NCI-H82 (cell line): ENCODE results near the gene RNF220.
A peak's percentile ranks its signal among the peaks of the same experiment; 100 is the strongest.

Experiments
- DNase-seq: peaks from one replicate; lab custom pipeline; 2025; lab: John Stamatoyannopoulos, UW

The RNF220 gene

DNA sequence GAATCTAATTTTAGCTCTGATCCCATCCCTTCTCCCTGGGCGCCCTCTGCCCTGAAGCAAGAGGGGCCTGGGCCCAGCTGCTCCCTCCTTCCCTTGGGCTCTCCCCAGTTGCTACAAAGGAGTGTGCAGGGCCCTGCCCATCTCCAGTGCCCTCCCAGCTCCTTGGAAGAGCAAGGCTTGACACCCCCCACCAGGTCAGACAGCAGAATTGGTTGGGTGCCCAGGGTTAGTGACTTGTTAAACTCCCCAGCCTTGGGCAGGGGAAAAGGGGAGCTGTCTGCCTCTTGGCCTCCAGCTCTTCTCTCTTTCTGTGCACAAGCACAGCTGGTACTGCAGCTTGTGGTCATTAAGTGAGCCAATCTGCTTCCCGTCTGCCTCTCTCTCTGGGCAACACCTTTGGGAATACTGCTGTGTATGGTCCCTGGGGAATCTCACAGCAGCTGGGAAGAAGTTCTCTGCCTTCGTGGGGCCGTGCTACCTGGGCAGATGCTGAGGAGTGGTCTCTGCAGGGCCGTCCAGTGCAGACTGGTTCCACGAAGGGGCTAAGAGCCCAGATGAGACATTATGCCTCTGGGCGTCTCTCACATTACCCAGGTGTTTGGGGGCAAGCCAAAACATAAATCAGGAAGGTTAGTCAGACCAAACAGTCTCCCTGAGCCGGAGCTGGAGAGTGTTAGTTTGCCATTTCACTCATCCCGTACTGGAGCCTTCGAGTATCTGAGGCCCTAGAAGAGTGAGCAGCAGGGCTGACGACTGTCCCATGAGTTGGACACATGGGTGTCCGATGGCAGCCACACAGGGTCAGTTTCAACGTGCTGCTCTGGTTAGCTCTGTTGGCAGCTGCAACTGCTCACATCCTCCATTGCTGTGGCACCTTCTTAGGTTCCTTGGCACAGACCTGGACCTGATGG is 231.9 kb downstream of the RNF220 start:
- peak; percentile 97 for DNase-seq

DNA sequence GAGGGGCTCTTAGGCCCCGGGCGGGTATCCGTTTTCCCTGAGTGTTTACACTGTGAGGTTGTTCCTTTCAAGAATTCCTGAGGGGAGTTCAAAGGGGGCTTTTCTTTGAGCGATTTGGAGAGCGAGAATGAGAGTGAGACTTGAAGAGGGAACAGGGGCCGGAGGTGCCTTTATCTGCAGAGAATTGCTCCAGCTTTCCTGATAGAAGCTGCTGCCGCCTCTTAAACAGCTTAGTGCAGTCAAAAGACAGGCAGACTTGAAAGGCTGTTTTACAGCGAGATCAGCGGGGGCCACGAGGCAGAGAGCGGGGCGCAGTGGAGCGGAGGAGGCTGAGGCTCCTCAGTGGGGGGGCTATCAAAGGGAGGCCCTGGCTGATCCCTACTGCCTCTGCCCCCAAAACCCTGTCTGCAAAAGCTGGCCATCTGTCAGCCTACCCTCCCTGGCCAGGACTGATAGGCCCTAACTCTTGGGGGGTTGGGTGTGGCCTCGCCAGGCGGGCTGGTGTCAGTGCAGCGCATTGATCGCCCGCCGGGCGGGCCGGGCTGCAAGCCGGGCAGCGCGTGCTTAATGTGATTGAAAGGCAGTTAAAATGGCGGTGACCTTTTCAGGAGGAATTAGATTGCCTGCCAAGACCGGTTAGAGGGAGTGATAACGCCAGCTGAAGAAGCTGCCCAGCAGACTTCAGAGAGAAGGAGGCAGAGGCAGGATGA is 232.8 kb downstream of the RNF220 start:
- peak; percentile 93 for DNase-seq

DNA sequence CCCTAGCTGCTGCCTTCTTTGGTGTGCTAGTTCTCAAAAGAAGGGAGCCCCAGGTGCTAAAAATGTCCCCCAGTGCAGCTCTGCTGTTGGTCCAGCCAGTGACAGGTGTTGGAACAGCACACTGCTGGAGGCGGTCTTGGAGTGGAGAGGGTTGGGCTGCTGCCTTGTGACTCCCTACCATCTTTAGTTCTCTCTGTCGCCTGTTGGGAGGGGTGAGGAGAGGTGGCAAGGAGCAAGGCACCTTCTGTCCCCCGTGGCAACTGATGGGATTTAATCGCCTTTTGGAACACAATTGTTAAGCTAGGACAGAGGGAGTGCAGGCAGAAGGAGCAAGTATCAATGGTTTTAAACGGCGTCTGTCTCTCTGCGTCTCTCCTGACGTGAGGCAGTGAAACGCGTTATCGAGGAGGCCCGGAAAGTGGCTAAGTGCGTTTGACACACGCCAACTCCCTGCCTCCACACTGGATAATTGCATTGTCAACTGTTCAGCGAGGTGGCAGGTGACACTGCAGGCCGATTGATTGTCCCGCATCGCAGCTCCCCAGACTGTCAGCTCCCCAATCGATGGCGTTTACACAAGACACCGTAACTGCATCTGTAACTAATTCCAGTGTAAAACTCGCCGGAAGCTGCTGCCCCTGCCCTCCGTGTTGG is 235.3 kb downstream of the RNF220 start:
- peak; percentile 99 for DNase-seq

DNA sequence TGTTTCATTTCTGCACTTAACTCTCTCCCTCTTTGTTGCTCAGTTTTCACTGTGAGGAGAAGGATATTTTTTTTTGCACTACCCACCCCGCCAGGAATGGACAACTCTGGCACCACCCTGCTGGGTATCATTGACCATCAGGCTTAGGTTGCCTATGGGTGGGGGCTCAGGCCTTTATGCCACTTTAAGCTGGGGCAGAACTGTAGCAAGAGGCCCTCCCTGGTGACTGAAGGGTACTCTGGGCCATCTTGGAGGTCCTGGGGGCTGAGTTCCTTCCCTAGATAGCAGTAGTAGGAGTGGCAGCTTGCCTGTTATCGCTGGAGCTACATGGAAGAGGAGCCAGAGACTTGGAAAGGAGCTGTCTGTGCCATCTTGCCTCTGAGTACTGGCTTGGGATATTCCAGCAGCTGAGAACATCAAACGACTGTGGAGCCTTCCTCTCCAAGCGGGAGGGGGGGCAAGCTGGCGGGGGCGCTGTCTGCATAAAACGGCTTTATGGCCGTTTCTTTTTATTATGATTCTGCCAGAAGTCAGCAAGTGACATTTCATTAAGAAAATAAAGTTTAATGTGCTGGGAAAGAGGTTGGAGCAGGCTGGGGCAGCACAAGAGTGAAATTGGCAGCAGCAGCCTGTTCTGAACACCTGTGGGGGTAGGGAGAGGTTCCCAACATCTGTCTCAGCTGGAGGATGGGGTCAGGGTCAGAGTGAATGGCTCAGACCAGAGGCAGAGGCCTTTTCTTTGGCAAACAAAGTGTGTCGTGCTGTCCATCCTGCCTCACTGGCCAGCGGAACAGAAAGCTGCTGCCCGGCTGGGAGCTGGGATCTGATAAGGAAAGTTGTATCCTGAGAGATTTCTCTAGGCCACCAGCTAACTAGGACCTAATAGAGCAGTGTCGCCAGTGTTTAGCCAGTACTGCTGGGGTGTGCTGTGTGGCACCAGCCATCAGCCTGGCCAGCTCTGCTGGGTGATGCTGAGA is 236.4 kb downstream of the RNF220 start:
- DNase-seq, result peak; percentile 18

DNA sequence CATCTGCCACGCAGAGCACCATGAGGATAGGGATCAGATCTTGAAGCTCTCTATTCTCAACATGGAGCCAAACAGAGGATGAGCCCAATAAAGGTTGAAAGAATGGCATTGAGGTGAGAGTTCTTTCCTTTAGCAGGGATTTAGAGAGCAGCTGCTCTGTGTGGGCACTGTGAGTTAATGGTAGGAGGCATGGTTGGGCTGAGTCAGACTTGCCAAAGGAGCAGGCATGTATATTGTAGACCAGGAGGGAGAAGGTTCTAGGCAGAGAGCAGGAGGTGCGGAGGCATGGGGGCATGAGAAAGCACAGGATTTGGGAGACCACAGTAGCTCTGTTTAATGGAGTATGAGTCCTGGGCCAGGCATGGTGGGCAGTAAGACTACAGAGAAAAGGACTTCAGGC is 237.2 kb downstream of the RNF220 start:
- DNase-seq, result no peak

DNA sequence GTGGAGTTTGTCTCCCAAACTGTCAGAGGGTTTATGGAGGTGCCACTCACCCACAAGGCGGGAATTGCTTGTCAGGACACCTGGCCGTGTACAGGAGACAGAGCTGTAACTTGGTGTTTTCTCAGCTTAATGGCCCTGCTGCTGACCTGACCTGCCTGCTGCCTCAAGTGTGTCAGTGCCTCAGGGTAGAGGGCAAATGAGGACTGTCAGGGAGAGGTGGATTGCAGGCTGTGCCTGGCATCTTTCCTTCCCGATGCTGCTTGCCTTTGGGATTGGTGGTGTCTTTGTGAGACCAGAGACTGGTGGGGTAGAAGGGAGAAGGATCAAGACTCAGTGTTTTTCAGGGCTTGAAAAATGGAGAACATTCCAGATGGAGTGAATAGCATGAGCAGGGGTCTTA is 237.9 kb downstream of the RNF220 start:
- no peak for DNase-seq

DNA sequence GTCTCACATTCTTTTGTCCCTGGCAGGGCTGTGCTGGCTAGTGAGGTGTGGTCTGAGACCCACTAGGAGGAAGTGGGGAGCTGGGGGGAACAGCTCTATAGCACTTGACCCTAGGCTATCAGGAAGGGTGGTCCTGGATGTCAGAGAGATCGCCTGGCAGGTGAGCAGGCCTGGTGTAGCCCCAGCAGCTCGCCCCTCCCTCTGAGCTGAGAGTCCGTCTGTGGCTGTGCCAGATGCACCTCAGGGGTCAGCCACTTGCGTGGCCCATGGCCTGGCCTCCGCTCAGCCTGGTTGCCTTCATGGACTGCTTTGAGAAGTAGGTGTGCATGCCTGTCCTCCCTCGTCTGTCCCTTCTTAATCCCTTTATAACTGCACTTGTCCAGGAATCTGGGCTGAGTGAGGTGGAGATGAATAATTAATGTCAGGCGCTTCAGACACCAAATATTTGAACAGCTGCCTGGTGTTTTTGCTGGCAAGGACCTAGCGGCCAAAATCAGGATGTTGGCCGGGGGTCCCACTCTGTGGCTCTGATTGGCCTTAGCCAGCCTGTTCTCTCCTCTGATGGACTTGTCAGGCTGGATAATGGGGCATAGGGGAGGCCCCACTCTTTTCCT is 238.8 kb downstream of the RNF220 start:
- DNase-seq, result no peak

DNA sequence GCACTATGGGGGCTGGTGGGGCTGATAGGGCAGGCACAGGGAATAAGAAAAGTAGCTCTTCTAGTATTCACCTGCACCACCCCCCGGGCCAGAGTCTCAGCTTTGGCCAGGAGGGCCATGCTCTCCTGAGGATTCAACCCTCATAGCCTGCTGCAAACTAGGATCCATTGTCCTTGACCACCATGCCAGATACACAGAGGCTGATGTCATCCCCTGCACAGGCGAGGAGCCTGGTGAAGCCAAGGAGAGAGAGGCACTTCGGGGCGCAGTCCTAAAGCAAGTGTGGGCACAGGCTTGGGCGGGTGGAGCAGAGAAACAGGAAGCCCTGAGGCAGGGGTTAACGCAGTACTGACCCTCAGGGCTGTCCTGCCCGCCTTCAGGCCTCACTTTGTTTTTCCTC is 239.8 kb downstream of the RNF220 start:
- DNase-seq, result no peak

DNA sequence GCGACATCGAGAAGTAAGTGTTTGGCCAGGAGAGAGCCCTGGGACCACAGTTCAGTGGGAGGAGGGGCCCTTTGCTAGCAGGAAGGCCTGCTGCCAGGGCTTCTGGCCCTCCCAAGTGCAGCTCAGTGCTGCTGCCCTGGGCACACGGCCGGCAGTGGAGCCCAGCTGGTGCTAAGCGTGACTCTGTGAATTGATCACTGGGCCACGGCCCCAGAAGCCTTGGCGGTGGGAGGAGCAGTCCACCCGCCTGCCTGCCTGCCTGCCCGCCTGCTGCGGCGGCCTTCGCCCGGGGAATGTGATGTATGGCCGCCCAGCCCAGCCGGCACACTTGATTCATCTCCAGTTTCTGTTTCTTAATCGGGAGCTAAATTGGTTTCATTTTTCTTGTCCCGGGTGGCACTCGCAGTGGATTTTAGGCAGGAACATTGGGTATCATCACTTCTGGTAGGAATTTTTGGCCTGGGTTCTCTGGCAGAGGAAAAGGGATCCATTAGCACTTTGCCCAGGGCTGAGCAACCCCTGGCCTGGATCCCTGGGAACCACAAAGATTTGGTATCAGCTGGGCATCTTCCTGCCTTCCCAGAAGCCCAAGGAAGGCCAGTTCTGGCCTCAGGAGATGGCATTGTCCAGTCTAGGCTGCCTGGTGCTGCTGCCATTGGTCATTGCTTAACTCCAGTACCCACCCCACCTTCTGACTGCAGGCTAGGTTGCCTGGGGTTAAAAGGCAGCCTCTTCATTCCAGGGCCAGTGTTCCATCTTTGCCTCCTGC is 240.6 kb downstream of the RNF220 start:
- no peak for DNase-seq

DNA sequence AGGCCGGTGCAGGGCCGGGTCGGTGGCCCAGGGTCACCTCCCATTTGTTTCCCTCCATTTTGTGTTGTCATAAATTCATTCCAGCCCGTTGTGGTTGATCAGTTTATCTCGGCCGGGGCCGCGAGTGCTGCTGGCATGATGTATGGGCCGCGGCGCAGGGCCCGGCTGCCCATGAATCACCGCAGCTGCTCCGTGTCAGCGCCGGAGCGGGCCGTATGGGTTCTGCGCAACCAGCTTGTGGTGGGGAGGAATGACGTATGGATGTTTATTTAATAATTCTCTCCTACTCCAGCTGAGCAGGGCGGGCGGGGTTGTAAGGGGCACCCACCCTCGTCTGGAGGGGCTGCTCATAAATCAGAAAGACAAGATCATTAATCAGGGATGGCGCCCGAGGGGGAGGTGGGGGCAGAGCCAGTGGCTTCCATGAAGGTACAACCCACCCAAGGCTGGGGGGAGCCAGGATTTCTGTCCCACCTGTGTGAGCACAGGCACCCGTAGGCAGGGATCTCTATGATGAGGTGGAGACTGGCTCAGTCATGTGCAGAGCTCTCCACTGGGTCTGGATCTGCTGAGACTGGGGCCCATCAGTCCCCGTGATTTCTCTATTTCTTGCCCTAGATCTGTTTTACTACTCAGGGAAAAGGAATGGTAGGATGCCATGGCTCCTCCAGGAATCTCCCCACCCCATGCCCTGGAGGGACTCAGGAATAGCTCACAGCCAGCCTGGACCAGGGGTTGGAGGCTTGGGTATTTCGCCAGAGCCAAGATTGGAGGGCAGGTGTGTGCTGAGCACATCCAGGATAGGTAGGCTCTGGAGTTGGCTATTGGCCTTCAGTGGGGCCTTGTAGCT is 241.4 kb downstream of the RNF220 start:
- no peak for DNase-seq

DNA sequence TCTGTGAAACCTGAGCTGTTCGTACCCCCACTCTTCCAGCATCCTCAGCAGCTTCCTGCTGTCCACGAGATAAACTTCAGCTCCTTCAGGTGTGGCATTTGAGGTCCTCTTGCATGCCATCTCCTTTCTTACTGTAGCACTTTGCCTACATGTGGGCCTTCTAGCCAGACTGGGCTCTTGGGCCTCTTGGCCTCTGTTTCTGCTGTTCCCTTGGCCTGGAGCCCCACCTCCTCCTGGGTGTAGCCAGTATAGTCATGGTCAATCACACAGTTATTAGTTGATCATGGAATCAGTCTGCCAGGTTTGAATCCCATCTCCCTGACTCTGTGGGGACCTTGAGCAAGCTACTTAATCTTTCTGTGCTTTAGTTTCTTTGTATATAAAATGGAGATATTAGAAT is 242.8 kb downstream of the RNF220 start:
- no peak for DNase-seq

DNA sequence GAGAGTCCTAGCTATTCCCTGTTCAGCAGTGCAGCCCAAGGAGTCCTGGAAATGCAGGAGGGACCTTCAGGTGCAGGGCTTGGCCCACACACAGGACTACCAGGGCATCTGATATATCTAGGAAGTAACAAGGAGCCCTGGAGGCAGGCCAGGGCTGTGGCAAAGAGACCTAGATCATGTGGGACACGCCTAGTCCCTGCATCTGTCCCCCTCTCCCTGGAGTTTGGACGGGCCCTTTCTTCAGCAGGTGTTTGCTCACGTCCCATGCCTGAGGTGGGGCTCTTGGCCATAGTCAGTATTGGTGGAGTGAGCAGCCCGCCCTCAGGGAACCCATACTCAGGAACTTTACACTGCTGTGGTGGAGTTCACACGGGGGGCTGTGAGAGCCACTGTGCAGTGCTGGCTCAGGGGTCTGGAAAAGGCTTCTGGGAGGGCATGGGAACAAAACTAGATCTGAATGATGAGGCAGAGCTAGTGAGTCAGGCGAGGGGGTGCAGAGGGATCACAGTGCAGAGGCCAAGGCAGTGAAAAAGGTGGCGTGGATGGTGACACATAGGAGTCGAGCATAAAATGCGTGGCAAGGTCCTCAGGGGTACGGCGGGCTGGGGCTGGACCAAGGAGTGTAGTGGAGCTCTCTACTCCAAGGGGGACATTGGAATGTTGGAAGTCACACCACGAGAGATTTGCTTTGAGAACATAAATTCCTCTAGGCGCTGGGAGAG is 243.6 kb downstream of the RNF220 start:
- no peak for DNase-seq

DNA sequence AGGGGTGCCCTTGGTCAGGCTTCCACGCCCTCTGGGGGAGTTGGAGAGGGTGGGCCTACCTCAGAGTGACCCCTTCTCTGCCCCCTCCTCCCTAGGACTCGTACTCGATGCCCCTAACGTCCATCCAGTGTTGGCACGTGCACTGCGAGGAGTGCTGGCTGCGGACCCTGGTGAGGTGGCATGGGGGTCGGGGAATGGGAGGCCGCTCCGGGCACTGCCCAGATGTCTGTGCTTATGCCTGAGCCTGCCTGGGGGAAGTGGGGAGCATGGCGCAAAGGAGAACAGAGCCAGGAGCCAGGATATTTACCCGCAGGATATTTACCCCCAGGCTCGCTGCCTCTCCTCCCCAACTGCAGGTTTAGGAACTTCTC is 244.7 kb downstream of the RNF220 start:
- no peak for DNase-seq

DNA sequence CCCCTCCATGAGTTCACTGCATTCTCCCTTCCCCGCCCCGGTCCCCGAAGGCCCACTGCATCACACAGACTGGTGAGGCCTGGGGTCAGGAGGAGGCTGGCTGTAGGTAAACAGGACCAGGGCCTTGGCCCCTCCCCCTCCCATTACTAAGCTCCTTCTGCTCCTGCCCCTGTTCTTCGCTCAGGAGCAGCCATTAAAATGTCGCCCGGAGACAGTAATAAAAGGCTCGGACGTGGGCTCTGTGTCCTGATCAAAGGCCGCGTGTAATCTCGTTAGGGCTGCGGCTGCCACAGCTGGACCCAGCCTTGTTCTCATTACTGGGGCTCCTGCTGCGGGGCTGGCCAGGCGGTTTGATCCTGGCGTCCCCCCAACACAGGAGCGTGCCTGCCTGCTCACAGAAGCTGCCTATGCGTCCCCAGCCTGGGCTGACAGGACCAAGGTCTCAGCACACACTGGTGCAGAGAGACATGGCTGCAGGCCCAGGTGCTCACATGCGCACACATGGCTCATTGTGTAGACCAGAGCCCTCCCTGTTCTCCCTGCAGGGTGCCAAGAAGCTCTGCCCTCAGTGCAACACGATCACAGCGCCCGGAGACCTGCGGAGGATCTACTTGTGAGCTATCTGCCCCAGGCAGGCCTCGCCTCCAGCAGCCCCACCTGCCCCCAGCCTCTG is 245.2 kb downstream of the RNF220 start:
- peak; percentile 92 for DNase-seq

DNA sequence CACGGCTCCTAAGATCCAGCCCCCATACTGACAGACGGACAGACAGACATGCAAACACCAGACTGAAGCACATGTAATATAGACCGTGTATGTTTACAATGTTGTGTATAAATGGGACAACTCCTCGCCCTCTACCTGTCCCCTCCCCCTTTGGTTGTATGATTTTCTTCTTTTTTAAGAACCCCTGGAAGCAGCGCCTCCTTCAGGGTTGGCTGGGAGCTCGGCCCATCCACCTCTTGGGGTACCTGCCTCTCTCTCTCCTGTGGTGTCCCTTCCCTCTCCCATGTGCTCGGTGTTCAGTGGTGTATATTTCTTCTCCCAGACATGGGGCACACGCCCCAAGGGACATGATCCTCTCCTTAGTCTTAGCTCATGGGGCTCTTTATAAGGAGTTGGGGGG is 246.0 kb downstream of the RNF220 start:
- DNase-seq, result no peak

DNA sequence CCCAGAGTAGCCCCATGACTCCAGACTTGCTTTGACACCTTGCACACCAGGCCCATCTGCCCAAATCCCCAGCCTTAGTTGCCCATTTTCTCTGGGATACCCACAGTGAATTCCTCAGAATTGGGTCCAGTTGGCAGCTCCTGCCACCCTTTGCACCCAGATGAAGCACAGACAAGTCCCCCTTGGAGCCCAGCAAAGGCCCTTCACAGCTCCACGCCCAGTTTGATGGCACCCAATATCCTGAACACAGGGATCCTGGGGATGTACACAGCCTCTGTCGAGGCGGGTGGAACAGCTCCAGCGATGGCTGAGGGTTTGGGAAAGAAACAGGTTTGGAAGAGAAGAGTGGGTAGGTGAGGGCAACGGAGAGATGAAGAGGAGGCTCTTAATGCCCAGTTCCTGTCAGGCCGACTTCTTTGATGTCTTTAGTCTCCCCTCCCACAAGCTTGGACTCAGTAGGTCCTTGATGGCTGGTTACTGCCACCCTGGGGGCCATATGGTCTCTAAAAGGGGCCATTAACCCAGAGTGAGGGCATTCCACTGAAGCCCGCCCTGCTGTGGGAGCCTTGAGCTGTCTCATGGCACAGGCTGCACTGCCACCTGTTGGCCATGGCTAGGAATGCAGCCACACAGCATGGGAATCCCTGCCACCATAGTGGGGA is 247.5 kb downstream of the RNF220 start:
- peak; percentile 92 for DNase-seq

DNA sequence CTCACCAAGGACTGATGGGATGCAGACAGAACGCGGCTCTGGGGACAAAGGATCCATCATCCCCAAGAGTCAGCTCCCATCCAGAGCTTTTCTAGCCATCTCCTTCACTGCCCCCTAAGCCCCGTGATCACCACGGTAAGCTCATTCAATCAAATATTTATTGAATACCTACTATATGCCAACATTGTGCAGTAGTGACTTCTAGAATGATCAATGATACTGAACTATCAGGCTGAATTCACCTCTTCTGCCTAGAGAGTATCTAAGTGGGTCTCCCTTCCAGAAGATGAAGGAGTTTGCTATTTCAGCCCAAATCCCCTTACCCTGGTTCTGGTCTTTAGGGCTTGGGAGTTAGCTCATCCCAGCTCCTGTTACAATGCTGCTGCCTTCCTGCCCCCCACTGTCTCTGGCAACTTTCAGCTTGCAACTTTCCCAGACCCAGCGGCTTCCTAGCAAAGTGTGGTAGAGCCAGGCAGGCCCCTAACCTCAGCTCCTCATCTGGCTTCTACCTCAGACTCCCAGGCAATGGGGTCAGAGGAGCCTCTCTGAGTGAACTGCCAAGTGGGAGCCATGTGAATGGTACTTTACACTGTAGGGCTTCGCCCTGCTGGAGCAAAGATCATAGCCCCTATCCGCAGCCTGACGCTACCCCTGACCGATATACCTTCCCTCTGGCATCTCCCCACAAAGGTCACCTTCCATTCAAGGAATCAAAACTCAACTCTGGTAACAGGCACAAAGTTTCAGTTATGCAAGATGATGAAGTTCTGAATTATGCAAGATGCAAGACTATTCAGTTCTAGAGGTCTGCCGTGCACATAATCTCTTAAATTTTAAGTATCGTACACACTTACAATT is 248.3 kb downstream of the RNF220 start:
- no peak for DNase-seq
